ENCODE measurements around the gene PROP1.

The PROP1 gene

GRCh38 chr5:177996660-177997318 is 747 bp upstream of the PROP1 start:
- no peak for TF ChIP-seq PATZ1 (CRISPR knock-in tag; IDR thresholded peaks at IDR 0.05; ENCODE audit: borderline replicate concordance)
- TF ChIP-seq BACH2 (CRISPR knock-in tag; IDR thresholded peaks at IDR 0.05; ENCODE audit: borderline replicate concordance): no peak
- TF ChIP-seq ZC3H10 (CRISPR knock-in tag; IDR thresholded peaks at IDR 0.05): no peak
- no peak for TF ChIP-seq ZNF565 (CRISPR knock-in tag; conservative IDR thresholded peaks at IDR 0.05; ENCODE audit: low read depth)
- no peak for TF ChIP-seq OSR1 (CRISPR knock-in tag; IDR thresholded peaks at IDR 0.05)
- no peak for TF ChIP-seq TOX (CRISPR knock-in tag; IDR thresholded peaks at IDR 0.05; ENCODE audit: borderline replicate concordance)
- no peak for TF ChIP-seq ARNTL (CRISPR knock-in tag; IDR thresholded peaks at IDR 0.05; ENCODE audit: borderline replicate concordance, low read depth)
- no peak for TF ChIP-seq ZNF70 (CRISPR knock-in tag; IDR thresholded peaks at IDR 0.05)
- TF ChIP-seq GLIS3 (CRISPR knock-in tag; IDR thresholded peaks at IDR 0.05): no peak
- TF ChIP-seq TCF4 (CRISPR knock-in tag; IDR thresholded peaks at IDR 0.05; ENCODE audit: borderline replicate concordance): no peak
- TF ChIP-seq ZNF8 (CRISPR knock-in tag; IDR thresholded peaks at IDR 0.05): no peak
- TF ChIP-seq ZFP30 (CRISPR knock-in tag; IDR thresholded peaks at IDR 0.05): no peak
- TF ChIP-seq POU6F1 (CRISPR knock-in tag; IDR thresholded peaks at IDR 0.05; ENCODE audit: borderline replicate concordance, low read depth): no peak
- TF ChIP-seq ESRRG (CRISPR knock-in tag; IDR thresholded peaks at IDR 0.05): no peak
- no peak for ATAC-seq

- ATAC-seq: no peak
- no peak for TF ChIP-seq ZNF565 (CRISPR knock-in tag; conservative IDR thresholded peaks at IDR 0.05; ENCODE audit: low read depth)
- TF ChIP-seq TSHZ2 (CRISPR knock-in tag; IDR thresholded peaks at IDR 0.05): no peak
- TF ChIP-seq CSDC2 (CRISPR knock-in tag; IDR thresholded peaks at IDR 0.05): no peak
- TF ChIP-seq ZC3H10 (CRISPR knock-in tag; IDR thresholded peaks at IDR 0.05): no peak
- no peak for TF ChIP-seq PPARA (CRISPR knock-in tag; IDR thresholded peaks at IDR 0.05; ENCODE audit: borderline replicate concordance)
- no peak for TF ChIP-seq ISL1 (CRISPR knock-in tag; IDR thresholded peaks at IDR 0.05)
- no peak for TF ChIP-seq ESRRG (CRISPR knock-in tag; IDR thresholded peaks at IDR 0.05)
- TF ChIP-seq ZNF70 (CRISPR knock-in tag; IDR thresholded peaks at IDR 0.05): no peak
- TF ChIP-seq TCF4 (CRISPR knock-in tag; IDR thresholded peaks at IDR 0.05; ENCODE audit: borderline replicate concordance): no peak
- TF ChIP-seq BACH2 (CRISPR knock-in tag; IDR thresholded peaks at IDR 0.05; ENCODE audit: borderline replicate concordance): no peak
- no peak for TF ChIP-seq RARB (CRISPR knock-in tag; IDR thresholded peaks at IDR 0.05)
Measured at GRCh38 chr5:177994561-177995190, 1.4 kb downstream of the PROP1 start.

GRCh38 chr5:177994063-177994462 is 2.0 kb downstream of the PROP1 start:
- no peak for ATAC-seq
- TF ChIP-seq OSR1 (CRISPR knock-in tag; IDR thresholded peaks at IDR 0.05) (no peak), CSDC2 (CRISPR knock-in tag; IDR thresholded peaks at IDR 0.05) (no peak), ZNF565 (CRISPR knock-in tag; conservative IDR thresholded peaks at IDR 0.05; ENCODE audit: low read depth) (no peak), PATZ1 (CRISPR knock-in tag; IDR thresholded peaks at IDR 0.05; ENCODE audit: borderline replicate concordance) (no peak), ZNF70 (CRISPR knock-in tag; IDR thresholded peaks at IDR 0.05) (no peak), GLIS3 (CRISPR knock-in tag; IDR thresholded peaks at IDR 0.05) (no peak), ZC3H10 (CRISPR knock-in tag; IDR thresholded peaks at IDR 0.05) (no peak), ZNF8 (CRISPR knock-in tag; IDR thresholded peaks at IDR 0.05) (no peak), ESRRG (CRISPR knock-in tag; IDR thresholded peaks at IDR 0.05) (no peak), ISL1 (CRISPR knock-in tag; IDR thresholded peaks at IDR 0.05) (no peak), TCF4 (CRISPR knock-in tag; IDR thresholded peaks at IDR 0.05; ENCODE audit: borderline replicate concordance) (no peak), TSHZ2 (CRISPR knock-in tag; IDR thresholded peaks at IDR 0.05) (no peak), CREB5 (CRISPR knock-in tag; IDR thresholded peaks at IDR 0.05; ENCODE audit: low read depth) (no peak), RARB (CRISPR knock-in tag; IDR thresholded peaks at IDR 0.05) (no peak), POU6F1 (CRISPR knock-in tag; IDR thresholded peaks at IDR 0.05; ENCODE audit: borderline replicate concordance, low read depth) (no peak)

Measured in SK-N-SH treated with all-trans-retinoic acid at 6 μM for 48 hours (cell line).